GM23248 (cell line): ENCODE measurements around the gene SIK2.

Experiments
- EZH2 ChIP-seq: fragments of 200-600 bp; sonication (generic); IDR thresholded peaks from 2 replicates; pipeline ENCODE4 v1.6.1; 2018; ENCODE audit warnings: antibody characterized with exemption, mild to moderate bottlenecking; ENCODE audit not compliant: insufficient read depth, poor library complexity, severe bottlenecking
- EZH2phosphoT487 ChIP-seq: fragments of 200-600 bp; sonication (generic); IDR thresholded peaks from 2 replicates; pipeline ENCODE4 v1.6.1; 2018; ENCODE audit warnings: antibody characterized with exemption, moderate library complexity, mild to moderate bottlenecking, low read depth; ENCODE audit not compliant: insufficient read depth

GRCh38 chr11:111734101-111734953 lies 132.1 kb downstream of the SIK2 start:
- TF ChIP-seq EZH2 (no peak), EZH2phosphoT487 (no peak)
